ENCODE results near the gene GNAO1. TPM values are rescaled to one million over a fixed set of nuclear protein-coding genes. Genes with fewer than 3 reads are reported as not detected.

The GNAO1 gene
- total RNA-seq, 1 experiment from 2014 or later: not detected

Small RNA genes within 50 kb of the gene (microRNA-seq; reads per million reads assigned to microRNA genes)
- not detected for gene MIR3935 (ENCODE audit: unreplicated experiment)

Other genes starting within 250 kb of the GNAO1 start
- 98.9 and 107 TPM in 2 replicates for gene AMFR, start 234.1 kb downstream of the GNAO1 start, total RNA-seq (2014; rRNA removed)

Data from PC-3 (cell line).